ENCODE results near the gene B4GAT1. TPM values are rescaled to one million over a fixed set of nuclear protein-coding genes. Genes with fewer than 3 reads are reported as not detected.

B4GAT1 gene
- total RNA-seq, 1 experiment from 2014 or later = 41.1 TPM

DNA sequence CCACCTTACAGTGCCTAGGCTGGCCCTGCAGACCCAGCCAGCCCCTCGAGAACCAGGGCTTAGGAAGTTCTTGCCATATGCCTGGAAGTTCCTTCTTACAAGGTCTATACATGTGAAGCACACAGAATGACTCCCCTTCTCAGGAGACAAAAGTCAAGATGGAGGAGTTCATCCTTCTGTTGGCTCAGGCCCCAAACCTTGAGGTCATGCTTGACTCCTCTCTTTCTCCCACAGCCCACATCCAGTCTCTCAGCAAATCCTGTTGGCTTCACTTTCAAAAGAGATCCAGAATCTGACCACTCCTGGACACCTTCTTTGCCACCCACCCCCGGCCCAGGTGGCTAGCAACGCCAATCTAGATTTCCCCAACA is 28.8 kb downstream of the B4GAT1 start:
- H2AFZ ChIP-seq (ENCODE audit: low read length) = no peak overlapping the region
- TF ChIP-seq EZH2 (IDR thresholded peaks at IDR 0.05; ENCODE audit: low read length, unreplicated experiment) = no peak
- TF ChIP-seq EZH2phosphoT487 (IDR thresholded peaks at IDR 0.05; ENCODE audit: borderline replicate concordance, low read length) = no peak
- TF ChIP-seq, protein P1, sequence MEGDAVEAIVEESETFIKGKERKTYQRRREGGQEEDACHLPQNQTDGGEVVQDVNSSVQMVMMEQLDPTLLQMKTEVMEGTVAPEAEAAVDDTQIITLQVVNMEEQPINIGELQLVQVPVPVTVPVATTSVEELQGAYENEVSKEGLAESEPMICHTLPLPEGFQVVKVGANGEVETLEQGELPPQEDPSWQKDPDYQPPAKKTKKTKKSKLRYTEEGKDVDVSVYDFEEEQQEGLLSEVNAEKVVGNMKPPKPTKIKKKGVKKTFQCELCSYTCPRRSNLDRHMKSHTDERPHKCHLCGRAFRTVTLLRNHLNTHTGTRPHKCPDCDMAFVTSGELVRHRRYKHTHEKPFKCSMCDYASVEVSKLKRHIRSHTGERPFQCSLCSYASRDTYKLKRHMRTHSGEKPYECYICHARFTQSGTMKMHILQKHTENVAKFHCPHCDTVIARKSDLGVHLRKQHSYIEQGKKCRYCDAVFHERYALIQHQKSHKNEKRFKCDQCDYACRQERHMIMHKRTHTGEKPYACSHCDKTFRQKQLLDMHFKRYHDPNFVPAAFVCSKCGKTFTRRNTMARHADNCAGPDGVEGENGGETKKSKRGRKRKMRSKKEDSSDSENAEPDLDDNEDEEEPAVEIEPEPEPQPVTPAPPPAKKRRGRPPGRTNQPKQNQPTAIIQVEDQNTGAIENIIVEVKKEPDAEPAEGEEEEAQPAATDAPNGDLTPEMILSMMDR (conservative IDR thresholded peaks at IDR 0.05; ENCODE audit: low read depth, low read length) = no peak
- ChIA-PET CTCF (no interaction called here), POLR2A (ENCODE audit: unreplicated experiment) (no interaction called here)
- no peak overlapping the region for H3K4me3 ChIP-seq (ENCODE audit: low read length)
- DNase-seq (no peak), ATAC-seq (no peak)
- H3K4me1 ChIP-seq (ENCODE audit: insufficient read depth, low read length) = no peaks in the 10 kb centered on the region
- H3K9ac ChIP-seq (ENCODE audit: low read length) = no peak overlapping the region
- no peak overlapping the region for H3K27ac ChIP-seq (ENCODE audit: low read length)
- H3K9me2 ChIP-seq (replicated peaks; ENCODE audit: low read length) = no peaks in the 10 kb centered on the region
- H3K27me3 ChIP-seq (ENCODE audit: low read length) = no peaks in the 10 kb centered on the region
- H3K36me3 ChIP-seq (ENCODE audit: low read depth, low read length) = no peaks in the 10 kb centered on the region
- no peaks in the 10 kb centered on the region for H4K20me1 ChIP-seq (ENCODE audit: low read length)
- no peak overlapping the region for H3K4me2 ChIP-seq (ENCODE audit: low read length)
- intact Hi-C loops (cut with micrococcal nuclease) = no loop called here
- no TSS peak for BruUV-seq (replicated peaks)
- no peaks in the 10 kb centered on the region for H3K9me3 ChIP-seq (ENCODE audit: low read length)
- no peaks in the 10 kb centered on the region for H3K79me2 ChIP-seq (ENCODE audit: low read length)
- no peaks in the 10 kb centered on the region for H3F3A ChIP-seq (ENCODE audit: low read length, unreplicated experiment)

DNA sequence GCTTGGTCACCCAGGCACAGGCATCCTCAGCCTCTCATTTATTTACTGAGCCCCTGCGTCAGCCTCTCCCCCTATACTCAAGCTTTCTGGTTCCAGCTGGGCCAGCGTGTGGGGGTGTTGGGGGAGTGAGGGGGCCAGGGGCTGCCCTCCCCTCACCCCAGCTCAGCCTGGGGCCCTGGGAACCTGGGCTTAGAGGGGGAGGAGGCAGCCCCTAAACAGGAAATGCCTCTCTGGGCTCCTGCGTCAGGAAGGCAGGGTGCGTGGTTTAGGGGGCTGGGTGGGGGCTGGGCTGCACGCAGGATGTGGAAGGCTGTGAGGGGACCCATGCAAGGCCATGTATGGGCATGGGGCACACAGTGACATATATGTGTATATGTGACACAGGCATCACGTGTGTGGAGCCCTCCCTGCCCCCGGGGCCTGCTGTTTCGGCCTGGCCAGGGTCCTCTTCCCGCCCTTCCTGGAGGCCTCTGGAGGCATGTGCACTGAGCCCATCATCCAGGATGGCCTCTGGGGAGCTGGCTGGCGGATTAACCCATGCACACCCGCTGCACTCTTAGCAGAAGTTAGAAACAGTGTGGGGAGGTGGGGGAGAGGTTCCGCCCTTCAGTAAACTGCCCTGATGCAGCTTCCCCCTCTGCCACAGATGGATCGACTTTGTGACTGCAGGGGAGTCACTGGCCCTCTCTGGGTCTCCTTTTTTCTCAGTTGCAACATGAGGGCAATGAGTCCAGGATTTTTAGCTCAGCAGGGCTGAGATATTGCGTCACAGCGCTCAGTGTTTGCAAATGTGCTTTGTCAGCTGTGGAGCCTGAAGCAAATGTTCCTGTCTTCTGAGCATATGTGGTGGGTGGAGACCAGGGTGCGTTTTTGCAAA is 29.5 kb downstream of the B4GAT1 start:
- no peaks in the 10 kb centered on the region for H3K9me2 ChIP-seq (replicated peaks; ENCODE audit: low read length)
- TF ChIP-seq, protein P1 (conservative IDR thresholded peaks at IDR 0.05; ENCODE audit: low read depth, low read length) = no peak
- TF ChIP-seq EZH2 (IDR thresholded peaks at IDR 0.05; ENCODE audit: low read length, unreplicated experiment) (no peak), EZH2phosphoT487 (IDR thresholded peaks at IDR 0.05; ENCODE audit: borderline replicate concordance, low read length) (no peak)
- H3K4me3 ChIP-seq (ENCODE audit: low read length) = no peak overlapping the region
- no peaks in the 10 kb centered on the region for H4K20me1 ChIP-seq (ENCODE audit: low read length)
- no peaks in the 10 kb centered on the region for H3F3A ChIP-seq (ENCODE audit: low read length, unreplicated experiment)
- no peak overlapping the region for H2AFZ ChIP-seq (ENCODE audit: low read length)
- CTCF ChIA-PET = interaction anchor here (0.6 kb wide), 2 partner anchors 16 to 255 kb away, joined by 4 to 11 read pairs; no protein-coding TSS in a partner anchor
- H3K4me2 ChIP-seq (ENCODE audit: low read length) = no peak overlapping the region
- POLR2A ChIA-PET (ENCODE audit: unreplicated experiment) = no interaction called here
- H3K79me2 ChIP-seq (ENCODE audit: low read length) = no peaks in the 10 kb centered on the region
- intact Hi-C loops (cut with micrococcal nuclease) = no loop called here
- H3K9ac ChIP-seq (ENCODE audit: low read length) = no peak overlapping the region
- no peak overlapping the region for H3K27ac ChIP-seq (ENCODE audit: low read length)
- no peaks in the 10 kb centered on the region for H3K9me3 ChIP-seq (ENCODE audit: low read length)
- DNase-seq = no peak
- peaks cover 4% of the 10 kb centered on the region for H3K4me1 ChIP-seq (ENCODE audit: insufficient read depth, low read length)
- no TSS peak for BruUV-seq (replicated peaks)
- H3K27me3 ChIP-seq (ENCODE audit: low read length) = no peaks in the 10 kb centered on the region
- no peak for ATAC-seq
- H3K36me3 ChIP-seq (ENCODE audit: low read depth, low read length) = no peaks in the 10 kb centered on the region

DNA sequence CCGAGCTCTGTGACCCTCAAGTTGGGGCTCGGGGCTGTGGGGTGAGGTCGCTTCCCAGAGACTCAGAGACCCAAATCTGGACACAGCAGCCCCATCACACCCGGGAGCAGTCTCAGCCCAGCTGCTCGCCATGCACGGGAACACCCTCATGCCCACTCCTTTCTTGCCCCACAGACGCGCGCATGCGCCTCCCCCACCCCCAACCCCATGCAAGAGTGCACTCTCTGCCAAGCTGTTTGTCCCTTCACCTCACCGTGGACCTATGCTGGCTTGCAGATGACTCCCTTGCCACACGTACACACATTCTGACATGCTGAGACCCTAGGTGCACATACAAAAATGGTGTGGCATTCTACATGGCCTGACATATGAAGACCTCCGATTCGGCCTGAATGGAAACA is 30.1 kb downstream of the B4GAT1 start:
- DNase-seq = no peak
- Histone ChIP-seq H3K36me3 (ENCODE audit: low read depth, low read length) (no peaks in the 10 kb centered on the region), H3K4me2 (ENCODE audit: low read length) (no peak overlapping the region), H3K4me3 (ENCODE audit: low read length) (no peak overlapping the region), H3F3A (ENCODE audit: low read length, unreplicated experiment) (no peaks in the 10 kb centered on the region), H2AFZ (ENCODE audit: low read length) (no peak overlapping the region), H3K9me3 (ENCODE audit: low read length) (no peaks in the 10 kb centered on the region), H4K20me1 (ENCODE audit: low read length) (no peaks in the 10 kb centered on the region), H3K79me2 (ENCODE audit: low read length) (no peaks in the 10 kb centered on the region), H3K27ac (ENCODE audit: low read length) (no peak overlapping the region), H3K27me3 (ENCODE audit: low read length) (no peaks in the 10 kb centered on the region), H3K9me2 (replicated peaks; ENCODE audit: low read length) (no peaks in the 10 kb centered on the region), H3K9ac (ENCODE audit: low read length) (no peak overlapping the region), H3K4me1 (ENCODE audit: insufficient read depth, low read length) (peaks cover 5% of the 10 kb centered on the region)
- BruUV-seq (replicated peaks) = no TSS peak
- intact Hi-C loops (cut with micrococcal nuclease) = no loop called here
- ChIA-PET POLR2A (ENCODE audit: unreplicated experiment) (no interaction called here), CTCF (interaction anchor here (0.6 kb wide), 2 partner anchors 15 to 255 kb away, joined by 4 to 11 read pairs; no protein-coding TSS in a partner anchor)
- no peak for ATAC-seq
- TF ChIP-seq EZH2phosphoT487 (IDR thresholded peaks at IDR 0.05; ENCODE audit: borderline replicate concordance, low read length) (no peak), EZH2 (IDR thresholded peaks at IDR 0.05; ENCODE audit: low read length, unreplicated experiment) (no peak)
- TF ChIP-seq, protein P1 (conservative IDR thresholded peaks at IDR 0.05; ENCODE audit: low read depth, low read length) = no peak
